Activated CD4-positive, alpha-beta T cell treated with anti-CD3 and anti-CD28 coated beads, Interleukin-2, Interleukin-6, amounts not matched to agents 100 ng/mL and 50 ng/mL, durations not matched to agents 16 hours and 8 hours (primary cell): Measurements from ENCODE around the gene PEF1.

Experiments
- DNase-seq: peaks from one replicate; pipeline ENCODE4 v3.0.0-alpha.2; 2020

PEF1 gene

DNA sequence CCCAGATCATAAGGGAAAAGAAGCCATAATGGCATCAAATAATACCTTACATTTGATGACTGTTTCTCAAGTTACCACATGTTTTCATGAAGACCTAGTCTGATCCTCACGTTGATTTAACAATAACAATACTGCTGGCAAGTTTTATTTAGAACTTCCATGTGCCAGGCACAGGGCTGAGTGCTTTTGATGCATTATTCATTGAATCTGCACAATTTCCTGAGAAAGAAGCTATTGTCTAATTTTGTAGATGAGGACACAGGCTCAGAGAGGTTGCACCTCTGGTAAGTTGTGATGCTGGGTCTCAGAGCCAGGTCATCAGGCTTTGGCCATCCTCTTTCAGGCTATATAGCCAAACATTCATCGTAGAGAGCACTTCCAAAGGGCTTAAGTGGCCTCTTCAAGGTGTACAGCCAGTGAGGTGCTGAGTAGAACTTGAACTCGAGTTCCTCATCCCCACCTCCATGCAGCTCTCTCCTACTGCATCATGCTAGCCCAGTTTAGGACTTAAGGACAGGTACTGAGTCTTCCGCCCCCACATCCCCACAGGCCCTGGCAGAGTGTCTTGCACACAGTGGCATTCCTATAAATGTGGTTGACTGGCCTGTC lies 8.3 kb upstream of the PEF1 start:
- no peak for DNase-seq

DNA sequence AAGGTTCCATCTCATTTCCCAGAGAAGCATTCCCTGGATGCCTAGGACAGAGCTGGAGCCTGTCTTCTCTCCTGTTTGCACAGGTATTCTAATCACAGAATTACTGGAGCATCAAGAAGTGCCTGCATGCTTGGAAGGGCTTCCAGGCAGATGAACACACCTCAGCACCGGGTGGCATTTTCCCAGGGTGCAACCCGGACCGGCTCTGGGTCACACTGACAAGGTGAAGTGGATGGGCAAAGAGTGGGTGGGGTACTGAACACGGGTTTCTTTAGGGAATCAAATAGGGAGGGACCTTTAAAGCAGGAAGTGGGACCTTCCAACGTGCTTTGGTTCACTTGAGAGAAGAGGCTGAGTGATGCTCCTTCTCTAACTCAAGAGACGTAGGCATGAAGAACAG lies 7.1 kb upstream of the PEF1 start:
- DNase-seq: no peak

DNA sequence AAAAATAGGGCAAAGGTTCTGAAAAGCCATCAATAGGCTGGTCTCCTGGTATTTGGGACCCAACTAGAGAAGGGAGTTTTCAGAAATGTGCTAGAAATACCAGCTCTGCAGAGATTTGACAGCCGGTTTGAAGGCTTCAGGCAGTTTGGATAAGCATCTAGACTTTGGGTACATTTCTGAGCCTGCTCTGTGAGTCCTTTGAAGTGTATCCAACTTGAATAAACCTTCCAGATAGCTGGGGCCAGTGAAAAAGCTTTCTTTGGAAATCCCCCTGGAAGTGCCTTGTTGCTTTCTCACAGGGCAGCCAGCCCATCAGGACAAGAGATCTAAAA lies 6.4 kb upstream of the PEF1 start:
- DNase-seq: no peak

DNA sequence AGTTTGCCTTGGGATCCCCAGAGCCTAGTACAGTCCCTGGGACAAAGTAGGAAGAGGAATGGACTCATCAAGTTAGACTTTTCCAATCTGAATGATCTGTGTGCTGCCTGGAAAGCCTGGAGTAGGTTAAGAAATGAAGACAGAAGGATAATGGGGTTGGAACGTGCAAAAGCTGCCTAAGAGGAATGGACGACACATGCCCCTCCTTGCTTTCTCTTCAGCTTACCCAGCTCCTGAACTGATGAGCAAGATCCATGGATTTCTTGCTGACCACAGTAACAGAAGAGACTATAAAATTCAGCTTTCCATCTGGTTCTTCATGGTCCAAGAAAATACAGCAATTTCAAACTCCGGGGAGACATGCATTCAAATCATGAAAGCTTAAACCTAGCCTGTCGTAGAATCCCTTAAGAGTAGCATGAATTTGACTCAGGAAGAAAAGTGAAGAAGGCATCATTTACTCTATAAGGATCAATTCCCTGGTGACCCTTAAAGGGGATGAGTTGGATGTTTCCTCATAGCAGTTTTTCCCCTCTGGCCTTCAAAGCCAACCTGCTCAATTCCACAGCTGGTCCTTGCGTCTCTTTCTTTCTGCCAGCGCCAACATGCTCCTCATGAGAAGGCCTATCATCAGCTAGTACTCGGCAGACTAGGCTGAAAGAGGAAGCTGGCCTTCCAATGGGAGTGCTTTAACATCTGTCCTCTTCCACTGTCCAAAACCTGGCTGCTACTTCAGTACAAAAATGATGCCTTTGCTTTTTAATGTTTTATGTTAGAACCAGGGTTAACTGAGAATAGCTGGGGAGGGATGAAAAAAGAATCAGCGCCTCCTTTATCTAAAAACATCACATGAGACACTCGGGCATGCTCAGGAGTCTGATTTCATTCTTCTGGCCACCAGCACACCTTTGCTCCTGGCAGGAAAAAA lies 5.7 kb upstream of the PEF1 start:
- DNase-seq: no peak

DNA sequence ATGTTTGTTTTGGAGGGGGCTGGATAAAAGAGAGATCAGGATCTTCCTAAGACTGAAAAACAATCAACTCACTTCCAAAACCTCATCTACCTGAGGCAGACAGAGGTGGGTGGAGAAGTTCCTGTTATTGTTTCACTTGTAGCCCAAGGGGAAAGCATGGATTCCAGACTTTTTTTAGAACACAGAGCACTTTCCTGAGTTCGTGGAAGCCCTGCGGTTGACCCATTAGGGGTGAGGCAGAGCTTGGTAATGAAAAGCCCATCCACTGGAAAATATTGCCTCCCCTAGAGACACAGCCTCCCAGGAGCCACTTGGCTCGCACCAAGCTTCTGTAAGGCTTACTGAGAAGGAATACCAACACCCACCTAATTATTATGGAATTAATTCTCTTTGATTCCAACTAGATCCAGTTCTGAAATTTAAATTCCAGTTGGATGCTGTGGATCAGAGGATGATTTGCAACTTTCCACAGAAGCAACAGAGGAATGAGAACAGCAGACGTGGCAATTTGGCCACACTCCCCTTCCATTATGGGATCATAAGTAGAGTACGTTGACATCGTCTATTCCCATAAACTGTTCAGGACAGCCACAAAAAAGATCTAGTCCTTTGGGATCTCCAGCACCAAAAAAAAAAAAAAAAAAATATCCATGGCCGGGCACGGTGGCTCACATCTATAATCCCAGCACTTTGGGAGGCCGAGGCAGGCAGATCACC lies 4.1 kb upstream of the PEF1 start:
- no peak for DNase-seq

DNA sequence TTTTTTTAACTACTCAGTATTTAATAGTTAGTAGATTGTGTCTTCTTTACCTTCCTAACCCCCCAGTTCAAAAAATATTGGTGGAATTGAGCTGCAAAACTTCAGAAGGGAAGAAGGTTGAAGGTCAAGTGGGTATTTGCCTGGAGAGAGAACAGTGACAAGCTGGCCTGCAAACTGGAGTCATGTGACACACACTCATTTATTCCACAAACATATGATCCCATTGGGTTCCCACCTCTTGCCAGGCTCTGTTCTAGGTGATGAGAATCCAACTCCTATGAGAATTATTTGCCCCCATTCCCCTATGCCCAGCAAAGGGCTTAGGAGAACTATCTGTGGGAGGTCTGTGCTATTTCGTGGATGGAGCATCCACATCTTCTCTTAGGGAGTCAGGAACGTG lies 3.5 kb upstream of the PEF1 start:
- no peak for DNase-seq

DNA sequence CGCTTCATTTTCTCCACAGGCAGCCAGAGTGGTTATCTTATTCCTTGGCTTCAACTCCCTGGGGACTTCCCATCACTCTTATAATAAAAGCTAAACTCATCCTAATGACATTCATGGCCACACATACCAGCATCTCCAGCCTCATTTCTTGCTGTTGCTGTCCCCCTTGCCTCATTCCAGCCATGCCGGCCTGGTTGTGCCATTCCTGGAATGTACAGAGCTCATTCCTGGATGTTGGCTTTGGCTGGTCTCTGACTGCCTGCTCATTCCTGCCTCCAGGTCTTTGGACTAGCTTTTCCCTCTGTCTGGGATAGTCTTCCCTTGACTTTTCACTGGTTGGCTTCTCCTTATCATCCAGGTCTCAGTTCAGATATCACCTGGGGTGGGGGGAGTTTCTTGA lies 2.4 kb upstream of the PEF1 start:
- DNase-seq: no peak

DNA sequence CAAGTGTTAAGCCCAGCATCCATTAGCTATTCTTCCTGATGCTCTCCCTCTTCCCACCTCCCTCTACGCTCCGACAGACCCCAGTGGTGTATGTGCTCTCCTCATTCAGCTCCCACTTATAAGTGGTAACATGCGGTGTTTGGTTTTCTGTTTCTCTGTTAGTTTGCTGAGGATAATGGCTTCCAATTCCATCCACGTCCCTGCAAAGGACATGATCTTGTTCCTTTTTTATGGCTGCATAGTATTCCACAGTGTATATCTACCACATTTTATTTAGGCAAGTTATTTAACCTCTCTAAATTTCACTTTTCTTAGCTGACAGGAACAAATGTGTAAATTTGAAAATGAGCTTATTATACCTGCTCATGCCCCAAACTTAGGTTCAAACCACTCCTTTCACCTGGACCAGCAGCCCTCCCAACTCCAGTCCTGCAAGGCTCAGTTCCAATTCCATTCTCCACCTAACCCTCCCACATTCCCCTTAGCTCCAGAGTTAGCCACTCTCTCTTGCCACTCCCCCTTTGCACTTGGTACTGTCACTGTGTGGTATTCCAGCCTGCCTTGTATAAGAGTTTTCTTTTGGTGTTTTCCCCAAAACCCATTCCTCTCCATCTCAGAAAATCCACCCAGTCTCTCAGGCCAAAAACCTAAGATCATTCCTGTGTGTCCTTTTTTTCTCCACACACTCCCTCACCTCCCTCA lies 1.7 kb upstream of the PEF1 start:
- no peak for DNase-seq

DNA sequence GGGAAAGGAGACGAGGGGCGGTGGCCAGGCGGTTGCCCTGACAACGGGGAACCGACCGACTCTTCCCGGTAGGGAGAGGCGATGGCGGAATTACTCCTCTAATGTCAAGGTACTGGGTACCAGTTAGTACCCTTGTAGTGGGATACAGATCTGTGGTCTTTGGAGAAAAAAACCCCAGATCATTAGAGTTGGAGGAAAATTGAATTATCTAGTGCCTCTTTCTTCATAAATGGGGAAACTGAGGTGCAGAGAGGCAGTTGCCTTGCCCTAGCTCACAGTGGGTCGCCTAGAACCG lies 545 bp upstream of the PEF1 start:
- DNase-seq: no peak

DNA sequence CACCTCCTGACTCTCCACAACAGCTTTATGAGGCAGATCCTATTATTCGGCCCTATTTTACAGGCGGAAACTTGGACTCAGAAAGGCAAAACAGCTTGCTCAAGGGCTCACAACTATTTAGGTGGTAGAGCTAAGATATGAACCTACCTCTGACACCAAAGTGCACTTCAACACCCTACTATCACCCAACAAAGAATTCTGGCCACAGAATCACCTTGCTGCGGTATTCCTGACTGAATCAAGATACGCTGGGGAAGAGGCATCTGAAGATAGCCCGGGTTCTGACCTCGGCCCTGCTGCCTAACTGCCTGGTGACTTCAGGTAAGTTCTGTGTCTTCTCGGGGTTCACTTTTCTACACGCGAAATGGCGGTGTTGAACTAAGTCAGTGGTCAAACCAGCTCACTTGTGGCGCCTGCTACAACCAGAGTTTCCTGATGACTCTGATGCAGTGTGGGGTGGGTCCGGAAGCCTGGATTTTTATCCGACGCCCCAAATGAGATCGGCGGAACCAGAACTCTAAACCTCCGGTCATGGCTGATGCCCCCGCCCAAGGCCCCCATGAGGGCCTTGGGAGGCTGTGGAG lies 608 bp downstream of the PEF1 start:
- DNase-seq: no peak

DNA sequence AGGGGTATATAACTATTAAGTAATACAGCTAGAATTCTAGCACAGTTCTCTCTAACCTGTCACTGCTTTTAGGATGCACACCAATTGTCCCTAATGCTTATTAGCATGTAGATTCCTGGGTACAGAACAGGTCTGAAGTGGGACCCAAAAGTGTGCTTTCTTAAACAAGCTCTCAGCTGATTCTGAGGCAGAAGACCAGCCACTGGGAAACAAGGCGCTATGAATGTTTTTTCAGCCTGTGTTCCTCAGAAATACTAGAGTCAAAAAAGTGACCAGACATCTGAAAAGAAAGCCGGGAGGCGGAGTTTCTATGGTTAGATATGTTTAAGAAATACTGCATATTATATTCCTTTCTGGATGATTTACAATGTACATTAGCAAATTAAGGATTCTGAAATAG lies 1.8 kb downstream of the PEF1 start:
- no peak for DNase-seq

DNA sequence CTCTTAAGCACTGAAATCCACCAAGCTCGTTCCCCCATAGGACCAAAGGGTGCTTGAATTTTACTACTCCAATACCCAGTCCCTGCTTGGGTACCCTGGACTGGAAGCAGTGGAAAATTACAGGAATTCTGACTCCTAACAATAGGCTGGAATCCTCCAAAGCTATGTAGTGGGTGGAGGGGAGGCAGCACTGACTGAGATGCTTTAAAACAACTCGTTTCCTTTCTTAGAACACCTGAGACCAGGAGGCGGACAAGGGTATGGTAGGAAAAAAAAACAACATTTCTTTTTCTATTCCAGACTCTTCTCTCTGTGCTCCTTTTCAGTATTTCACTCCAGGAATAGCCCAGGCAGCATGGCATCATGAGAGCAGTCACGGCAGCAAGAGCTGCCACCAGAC lies 2.3 kb downstream of the PEF1 start:
- no peak for DNase-seq

DNA sequence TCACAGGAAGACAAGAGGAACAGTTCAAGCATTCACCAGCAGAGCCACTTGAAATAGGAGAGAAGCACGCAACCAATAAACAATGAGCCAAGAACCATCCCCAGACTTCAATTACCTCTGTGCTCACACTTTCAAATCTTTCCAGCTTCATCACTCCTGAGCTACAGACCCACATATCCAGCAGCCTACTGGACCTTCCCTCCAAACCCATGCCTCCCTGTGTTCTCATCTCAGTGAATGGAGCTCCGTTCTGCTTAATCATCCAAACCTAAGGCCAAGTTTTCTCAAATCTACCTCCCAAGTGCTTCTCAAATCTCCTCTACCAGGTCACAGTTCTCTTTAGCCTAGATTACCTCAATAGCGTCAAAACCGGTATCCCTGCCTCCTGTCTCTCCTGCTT lies 3.7 kb downstream of the PEF1 start:
- no peak for DNase-seq

DNA sequence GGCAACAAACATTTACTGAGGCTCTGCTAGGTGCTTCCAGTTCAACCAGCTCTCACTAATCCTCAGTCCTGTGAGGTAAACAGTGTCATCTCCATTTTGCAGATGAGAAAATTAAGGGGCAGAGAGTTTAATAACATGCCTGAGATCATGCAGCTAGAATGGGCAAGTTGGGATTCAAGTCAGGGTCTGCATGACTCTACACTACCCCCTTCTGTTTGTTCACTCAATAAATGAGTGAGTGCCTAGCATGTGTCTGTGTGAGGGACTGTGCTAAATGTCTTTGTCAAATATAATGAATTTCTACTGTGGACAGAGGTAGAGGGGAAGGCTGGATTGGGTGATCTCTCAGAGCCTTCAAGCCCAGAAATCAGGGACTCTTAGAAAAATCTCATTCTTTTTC lies 4.5 kb downstream of the PEF1 start:
- DNase-seq: no peak

DNA sequence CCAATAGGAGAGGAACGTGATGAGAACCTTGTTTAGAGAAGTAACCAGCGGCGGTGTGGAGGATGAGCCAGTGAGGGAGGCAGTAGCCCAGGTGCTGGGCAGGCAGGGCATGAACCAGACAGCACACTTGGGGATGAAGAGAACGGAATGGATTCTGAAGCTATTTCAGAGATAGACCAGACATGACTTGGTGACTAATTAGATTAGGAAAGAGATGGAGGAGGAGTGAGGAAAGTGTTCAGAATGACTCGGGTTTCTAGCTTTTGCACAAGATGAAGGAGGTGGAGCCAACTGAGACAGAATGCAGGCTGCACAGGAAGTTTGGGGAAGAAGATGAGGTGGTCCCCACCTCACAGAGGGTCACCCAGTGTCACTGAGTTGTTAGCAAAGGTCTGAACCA lies 5.1 kb downstream of the PEF1 start:
- no peak for DNase-seq

DNA sequence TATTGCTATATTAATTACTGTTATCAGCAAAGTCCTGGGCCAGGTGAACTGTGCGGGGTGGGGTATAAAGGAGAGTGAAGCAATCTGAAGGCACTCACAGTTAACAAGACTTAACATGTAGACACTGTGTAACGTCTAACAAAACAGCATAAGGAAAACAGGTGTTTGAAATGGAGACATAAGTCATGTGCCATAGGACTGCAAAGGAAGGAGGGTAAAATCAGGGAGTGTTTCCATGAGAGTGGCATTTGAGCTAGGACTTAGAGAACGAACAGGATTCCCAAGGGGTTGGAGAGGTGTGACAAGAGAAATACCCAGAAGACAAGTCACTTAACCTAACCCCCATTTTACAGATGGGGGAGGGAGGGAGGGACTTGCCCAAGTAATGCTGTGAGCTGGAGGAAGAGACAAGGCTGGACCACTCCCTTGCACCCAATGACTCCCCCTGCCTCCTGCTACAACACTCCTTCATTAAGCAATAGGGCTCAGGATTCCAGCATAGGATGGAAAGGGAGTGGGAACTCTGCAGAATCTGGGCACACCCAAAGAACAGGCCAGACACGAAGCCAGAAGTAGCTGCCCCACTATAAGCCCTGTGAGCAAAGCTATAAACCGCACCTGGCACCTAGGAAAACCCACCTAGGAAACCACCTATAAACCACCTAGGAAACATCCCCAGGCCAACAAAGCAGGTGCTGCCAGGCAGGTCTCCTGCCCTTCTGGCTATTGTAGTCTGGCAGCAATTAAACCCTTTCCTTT lies 6.6 kb downstream of the PEF1 start:
- DNase-seq: no peak

DNA sequence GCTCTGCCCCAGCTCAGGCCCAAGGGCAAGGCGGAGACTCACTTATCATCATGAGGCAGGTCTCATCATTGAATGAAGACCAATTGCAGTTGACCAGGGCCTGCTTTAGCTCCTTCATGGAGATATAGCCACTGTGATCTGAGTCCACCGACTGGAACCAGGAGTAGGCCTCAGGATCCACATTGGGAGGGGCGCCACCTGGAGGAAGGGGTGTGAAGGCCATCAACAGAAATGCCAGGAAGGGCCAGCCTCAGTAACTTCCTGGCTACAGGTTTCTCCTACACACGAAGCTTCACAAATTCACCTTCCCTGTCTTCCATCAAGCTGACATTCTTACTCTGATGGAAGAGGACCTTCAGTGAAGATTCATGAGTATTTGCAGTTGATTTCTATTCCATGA lies 11.6 kb downstream of the PEF1 start:
- peak; percentile 47 for DNase-seq

DNA sequence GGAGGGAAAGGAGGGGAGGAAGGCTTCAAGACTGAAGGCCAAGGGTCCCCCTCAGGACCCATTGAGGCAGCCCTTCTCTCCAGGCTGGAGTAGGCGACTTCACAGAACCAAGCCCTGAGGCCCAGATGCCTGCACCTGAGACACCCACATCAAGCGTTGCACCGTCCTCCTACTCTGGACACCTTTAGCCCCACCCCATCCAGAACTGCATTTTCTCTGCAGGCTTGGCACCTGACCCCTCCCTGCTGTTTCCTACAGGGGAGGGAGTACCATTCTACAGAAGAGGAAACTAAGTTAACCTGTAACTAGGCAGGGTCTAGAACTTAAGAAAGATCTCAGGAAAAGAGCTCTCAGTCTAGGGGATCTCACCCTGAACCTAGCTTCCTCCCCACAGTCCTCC lies 12.0 kb downstream of the PEF1 start:
- no peak for DNase-seq

DNA sequence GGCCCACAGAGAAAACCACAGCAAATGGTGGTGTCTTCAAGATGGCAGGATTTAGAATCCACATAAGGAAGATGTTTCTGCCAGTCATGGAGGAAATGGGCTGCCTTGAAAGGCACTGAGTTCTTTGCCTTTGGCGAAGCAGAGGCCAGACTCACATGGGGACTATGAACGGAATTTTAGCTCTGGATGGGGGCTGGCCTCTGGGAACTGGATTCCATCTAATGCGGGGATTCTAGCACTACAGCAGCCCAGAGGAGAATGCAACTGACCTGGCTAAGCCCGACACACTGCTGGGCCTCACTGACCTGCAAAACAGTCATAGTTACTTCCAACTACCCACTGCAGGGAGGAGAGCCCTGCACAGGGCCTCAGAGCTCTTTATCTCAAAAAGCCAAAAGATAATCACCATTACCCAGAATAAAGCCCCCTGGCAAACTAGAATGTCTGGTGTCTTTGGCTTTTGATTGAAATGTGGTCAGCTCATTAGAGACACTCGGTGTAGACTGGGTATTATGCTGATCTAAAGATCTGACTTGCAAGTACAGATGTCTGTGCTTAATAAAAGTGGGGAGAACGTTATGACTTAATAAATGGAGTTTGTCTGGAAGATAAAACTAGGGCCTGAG lies 15.6 kb downstream of the PEF1 start:
- no peak for DNase-seq

DNA sequence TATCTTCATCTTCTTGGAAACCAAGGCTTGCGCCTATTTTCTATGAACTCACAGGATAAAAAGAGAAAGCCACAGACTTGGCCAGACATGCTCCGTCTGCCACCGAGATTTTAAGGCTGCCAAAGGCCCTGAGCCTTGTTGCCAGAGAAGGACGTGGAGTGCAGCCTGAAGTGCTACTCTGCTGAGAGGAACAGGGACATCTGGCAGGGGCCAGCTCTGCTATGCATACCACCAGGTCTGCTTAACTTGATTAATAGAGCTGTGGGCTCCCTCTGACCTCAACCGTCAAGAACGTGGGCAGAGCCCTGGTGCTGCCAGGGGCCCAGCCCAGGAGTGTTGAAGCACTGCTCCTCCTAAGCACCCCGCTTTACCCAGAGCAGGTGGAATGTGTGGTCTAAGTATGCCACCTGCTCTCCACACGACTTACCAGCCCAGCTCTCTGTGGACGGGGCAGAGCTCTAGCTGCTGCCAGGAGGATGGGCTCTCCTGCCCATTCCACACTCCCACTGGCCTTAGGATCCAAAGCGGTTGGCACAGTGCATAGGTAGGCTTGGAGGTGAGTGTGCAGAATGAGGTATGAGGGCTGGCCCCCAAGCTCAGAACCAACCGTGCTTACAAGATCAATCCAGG lies 16.6 kb downstream of the PEF1 start:
- DNase-seq: no peak

DNA sequence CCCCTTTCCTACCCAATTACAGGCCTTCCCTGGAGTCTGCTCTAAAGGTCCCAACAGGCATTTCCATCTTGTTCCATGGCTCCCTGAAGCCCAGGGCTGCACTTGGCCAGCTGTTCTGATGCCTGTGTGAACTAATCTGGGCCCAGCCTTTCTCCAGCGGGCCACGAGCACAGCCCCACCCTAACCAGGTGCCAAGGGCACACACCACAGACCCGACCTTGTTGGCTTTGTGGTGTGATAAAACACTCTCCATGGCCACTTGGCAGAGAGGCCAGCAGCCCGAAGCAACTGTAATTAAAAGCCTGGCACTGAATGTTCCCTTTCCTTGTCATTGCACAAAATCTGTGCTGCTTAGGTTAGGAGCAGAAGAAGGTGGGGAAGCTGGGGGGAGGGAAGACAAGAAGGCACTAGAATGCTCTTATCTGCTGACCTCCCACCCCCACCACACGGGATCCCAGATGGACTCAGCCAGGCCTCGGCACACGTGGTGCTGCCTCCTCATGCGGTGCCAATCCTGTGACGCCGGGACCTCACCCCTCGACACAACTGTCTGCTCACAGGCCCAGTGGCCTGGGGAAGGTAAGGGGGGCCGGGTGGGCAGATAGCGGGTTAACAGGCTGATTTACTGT lies 17.3 kb downstream of the PEF1 start:
- DNase-seq: no peak
